Heart left ventricle (tissue), 13 donors: ENCODE data around the gene PCBP4.

Source experiments
- CTCF ChIP-seq, 12 donors: fragments of 200-600 bp; sonication (generic) in 4 of 12; IDR thresholded peaks; one replicate each; pipeline versions ENCODE4 v1.5.0 to v1.8.0; 2018 to 2022; ENCODE audit warnings: antibody characterized with exemption in 12 of 12, mild to moderate bottlenecking in 5 of 12
- POLR2A ChIP-seq, 2 donors: fragments of 450-650 bp; IDR thresholded peaks; one replicate each; pipeline ENCODE4 v1.6.1; 2017; ENCODE audit warnings: antibody characterized with exemption in 2 of 2, mild to moderate bottlenecking in 2 of 2, moderate library complexity in 2 of 2
- donor health status: ischemic (EF 13 %, LVEDD 7.1; RV severe dilation, severe dysfunction).
- donor health status: DM: no; HTN: yes; CAD: no.
- donor health status: DM: no; HTN: no; CAD: no.
- donor health status: ischemic (EF 25% LVEDD 6.9; RV normal size, moderate dysfunction).
- donor health status: ischemic (EF 25% LVEDD 5.7; RV mildly dilated, moderate dysfunction).
- donor health status: ischemic (EF 35%, LVEDD 5.7; RV mildly dilated, moderate dysfunction).
- donor health status: nonischemic (EF 11% LVEDD 7.7; RV severe dilation, severe dysfunction).
- donor health status: DM: yes; HTN: yes; CAD: no.
- donor health status: PGD.
- donor health status: ischemic (EF 29% LVEDD 5.4; RV normal size, mild dysfunction).
- donor health status: nonischemic (EF 23%, LVEDD 6.1; RV moderate dilation, normal function).

- no peak for TF ChIP-seq CTCF (IDR thresholded peaks at IDR 0.05)
- no peak for TF ChIP-seq POLR2A (IDR thresholded peaks at IDR 0.05)
Measured at GRCh38 chr3:51935886-51936755, 31.1 kb downstream of the PCBP4 start.
